ENCODE measurements around the gene ASIC5.

- TF ChIP-seq EZH2phosphoT487 (conservative IDR thresholded peaks at IDR 0.05; ENCODE audit: low read length) (no peak), CTCF (IDR thresholded peaks at IDR 0.05; ENCODE audit: insufficient read depth, low read length, poor library complexity, severe bottlenecking) (no peak)
Observed at GRCh38 chr4:155887045-155887444, 21.0 kb upstream of the ASIC5 start.

Data from SU-DHL-6 (cell line).